Left kidney (tissue), 1 donor: ENCODE results near the gene ZDHHC19. TPM values are rescaled to one million over a fixed set of nuclear protein-coding genes. Genes with fewer than 3 reads are reported as not detected.

ENCODE experiments used
- polyA plus RNA-seq: library from polyadenylated mRNA; unstranded; fragments of 120-200 nt; gene quantifications from one replicate; pipeline ENCODE4 v1.2.1, GENCODE V29; 2013; ENCODE audit not compliant: insufficient read length

ZDHHC19 gene
- polyA plus RNA-seq, 1 donor = not detected

Other genes with a start within 250 kb of the ZDHHC19 start
- 55.1 TPM for gene TFRC, start 129.3 kb downstream of the ZDHHC19 start, polyA plus RNA-seq
- 18.0 TPM for gene SLC51A, start 5.1 kb upstream of the ZDHHC19 start, polyA plus RNA-seq
- 51.3 TPM for gene PCYT1A, start 76.3 kb upstream of the ZDHHC19 start, polyA plus RNA-seq
- 42.9 TPM for gene DYNLT2B, start 106.8 kb upstream of the ZDHHC19 start, polyA plus RNA-seq
- 0.48 TPM for gene TM4SF19, start 127.0 kb upstream of the ZDHHC19 start, polyA plus RNA-seq
- 39.7 TPM for gene UBXN7, start 221.0 kb upstream of the ZDHHC19 start, polyA plus RNA-seq